ENCODE measurements around the gene ZCCHC24.
"Not testable (repeated sequence)": the region's sequence is repeated elsewhere in the genome, so short reads cannot be mapped to it uniquely, and the experiment has no call there.

The ZCCHC24 gene

DNA sequence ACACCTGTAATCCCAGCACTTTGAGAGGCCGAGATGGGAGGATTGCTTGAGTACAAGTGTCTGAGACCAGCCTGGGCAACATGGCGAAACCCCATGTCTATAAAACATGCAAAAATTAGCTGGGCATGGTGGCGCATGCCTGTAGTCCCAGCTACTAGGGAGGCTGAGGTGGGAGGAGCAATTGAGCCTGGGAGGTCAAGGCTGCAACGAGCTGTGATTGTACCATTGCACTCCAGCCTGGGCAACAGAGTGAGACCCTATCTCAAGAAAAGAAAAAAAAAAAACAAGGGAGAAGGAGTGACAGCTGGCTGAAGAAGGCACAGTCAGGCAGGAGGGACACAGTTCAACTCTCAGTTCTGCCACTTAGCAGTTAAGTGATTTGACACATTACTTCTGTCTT is 26.4 kb upstream of the ZCCHC24 start:
- no peak for DNase-seq

DNA sequence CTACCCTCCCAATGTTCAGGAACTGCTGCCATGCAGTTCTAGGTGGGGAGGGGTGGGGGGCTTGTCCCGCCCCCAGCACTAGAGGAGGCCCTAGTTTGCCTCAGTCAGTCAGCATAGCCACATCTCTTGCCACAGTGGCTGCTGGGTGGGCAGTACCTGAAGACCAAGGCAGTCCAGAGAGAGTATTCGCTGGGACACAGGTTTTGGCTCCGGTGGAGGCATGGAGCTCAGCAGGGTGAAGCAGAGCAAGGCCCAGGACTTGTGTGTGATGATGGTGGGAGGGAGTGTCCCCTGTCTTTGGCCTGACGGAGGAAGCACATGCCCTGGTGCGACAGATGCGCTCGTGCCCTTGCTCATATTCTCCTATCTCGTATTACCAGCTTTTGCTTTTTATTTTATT is 24.7 kb upstream of the ZCCHC24 start:
- no peak for DNase-seq

- DNase-seq, result no peak
Observed at GRCh38 chr10:79468841-79469585, 23.6 kb upstream of the ZCCHC24 start.

- no peak for DNase-seq
Observed at GRCh38 chr10:79468015-79468560, 22.7 kb upstream of the ZCCHC24 start.

- no peak for DNase-seq
Observed at GRCh38 chr10:79465341-79465740, 19.9 kb upstream of the ZCCHC24 start.

DNA sequence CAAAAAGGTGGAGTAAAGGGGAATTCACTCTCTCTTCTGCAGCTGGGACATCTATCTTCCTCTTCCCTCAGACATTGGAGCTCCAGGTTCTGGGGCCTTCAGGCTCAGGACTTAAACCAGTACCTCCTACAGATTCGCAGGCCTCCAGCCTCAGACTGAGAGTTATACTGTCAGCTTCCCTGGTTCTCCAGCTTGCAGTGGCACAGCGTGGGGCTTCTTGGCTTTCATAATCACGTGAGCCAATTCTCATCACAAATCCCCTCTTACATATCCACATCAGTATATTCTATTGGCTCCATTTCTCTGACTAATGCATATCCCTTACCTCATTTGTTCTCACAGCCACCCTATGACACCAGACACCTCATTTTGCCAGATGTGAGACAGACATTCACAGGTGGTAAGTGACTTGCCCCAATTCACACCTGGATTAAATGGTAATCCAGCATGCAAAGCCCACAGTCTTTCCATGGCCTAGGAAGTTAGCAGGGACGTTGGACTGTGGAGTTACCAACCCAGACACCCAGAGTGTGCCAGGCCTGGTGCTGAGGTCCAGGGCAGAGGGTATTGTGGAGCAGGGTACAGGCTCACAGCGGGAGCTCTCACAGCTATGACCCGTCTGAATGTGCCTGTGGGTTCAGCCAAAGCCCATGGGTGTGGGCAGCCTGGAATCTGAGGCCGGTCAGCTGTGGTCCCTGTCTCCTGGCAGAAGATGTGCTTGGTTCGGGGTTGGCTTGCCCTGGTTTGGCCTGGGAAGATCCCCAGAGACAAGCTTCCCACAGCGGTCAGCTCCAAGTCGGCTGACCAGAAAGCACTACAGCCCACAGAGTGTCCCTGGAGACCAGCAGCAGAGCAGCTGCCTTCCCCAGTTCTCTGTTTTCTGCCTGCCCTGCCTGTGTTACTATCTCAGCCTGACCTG is 18.4 kb upstream of the ZCCHC24 start:
- DNase-seq, result no peak

DNA sequence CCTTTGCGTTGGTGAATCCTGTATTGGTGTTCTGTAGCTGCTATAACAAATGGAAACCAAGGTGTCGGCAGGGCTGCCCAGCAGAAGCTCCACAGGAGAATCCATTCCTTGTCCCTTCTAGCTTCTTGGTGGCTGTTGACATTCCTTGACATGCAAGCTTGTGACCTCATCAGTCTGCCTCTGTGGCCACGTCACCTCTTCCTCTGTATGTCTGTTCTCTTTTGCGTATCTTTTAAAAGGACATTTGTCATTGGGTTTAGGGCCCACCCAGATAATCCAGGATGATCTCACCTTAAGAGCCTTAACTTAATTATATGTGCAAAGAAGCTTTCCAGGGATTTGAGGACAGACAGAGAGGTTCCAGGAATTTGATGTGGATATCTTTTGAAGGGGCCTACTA is 15.3 kb upstream of the ZCCHC24 start:
- DNase-seq, result no peak

- no peak for DNase-seq
Observed at GRCh38 chr10:79459243-79459642, 13.8 kb upstream of the ZCCHC24 start.

DNA sequence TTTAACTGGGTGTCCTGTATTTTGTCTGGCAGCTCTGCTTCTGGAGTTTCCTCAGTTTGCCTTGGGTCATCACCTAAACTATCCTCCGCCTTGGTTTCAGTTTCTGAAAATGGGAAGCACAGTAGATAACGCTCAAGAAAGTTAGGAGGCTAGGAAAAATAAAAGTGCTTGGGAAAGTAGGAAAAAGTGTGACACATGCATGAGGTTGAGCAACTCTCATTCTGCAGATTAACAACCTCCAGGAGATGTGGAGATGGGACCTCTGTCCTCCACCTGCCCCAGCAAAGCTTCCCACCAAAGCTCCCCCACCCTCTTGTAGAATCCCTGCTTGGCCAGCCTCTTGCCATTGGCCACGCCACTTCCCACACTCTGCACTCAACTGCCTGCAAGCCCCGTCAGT is 13.1 kb upstream of the ZCCHC24 start:
- no peak for DNase-seq

DNA sequence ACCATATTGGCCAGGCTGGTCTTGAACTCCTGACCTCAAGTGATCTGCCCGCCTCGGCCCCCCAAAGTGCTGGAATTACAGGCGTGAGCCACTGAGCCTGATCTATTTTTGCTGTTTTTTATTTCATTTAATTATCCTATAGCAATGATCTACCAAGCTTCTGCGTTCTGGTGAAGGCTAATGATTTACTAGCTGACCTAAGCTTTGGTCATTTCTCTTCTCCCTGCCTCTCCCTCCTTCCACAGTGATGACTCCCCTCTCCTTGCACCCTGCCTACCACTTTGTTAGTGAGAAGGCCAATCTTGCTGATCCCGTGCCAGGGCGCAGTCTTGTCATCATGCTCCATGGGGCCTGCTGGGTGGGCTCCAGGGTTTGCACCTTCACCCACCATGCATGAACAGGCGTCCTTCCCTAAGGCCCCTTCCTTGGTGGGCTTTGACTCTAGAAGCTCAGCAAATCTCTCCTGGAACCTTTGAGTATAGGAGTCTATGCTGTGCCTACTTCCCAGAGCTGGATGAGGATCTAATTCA is 11.9 kb upstream of the ZCCHC24 start:
- no peak for DNase-seq

DNA sequence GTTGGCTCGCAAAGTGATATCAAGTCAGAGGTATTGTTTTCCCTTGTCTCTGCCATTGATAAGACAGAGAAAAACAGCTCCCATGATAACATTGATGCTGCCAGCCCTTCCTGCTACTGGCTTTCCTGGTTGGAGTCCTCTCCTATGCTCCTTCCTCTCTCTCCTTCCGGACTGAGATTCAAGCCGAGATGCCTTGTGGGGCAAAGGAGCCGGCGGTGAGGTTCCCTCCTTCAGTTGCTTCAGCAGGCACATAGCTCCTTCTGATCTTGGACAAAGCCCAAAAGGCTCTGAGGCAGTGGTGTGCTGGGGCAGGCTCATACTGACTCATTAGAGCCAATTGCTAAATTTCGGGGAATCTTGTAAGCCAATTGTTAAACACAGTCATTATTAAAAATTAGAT is 8.8 kb upstream of the ZCCHC24 start:
- DNase-seq, result no peak

DNA sequence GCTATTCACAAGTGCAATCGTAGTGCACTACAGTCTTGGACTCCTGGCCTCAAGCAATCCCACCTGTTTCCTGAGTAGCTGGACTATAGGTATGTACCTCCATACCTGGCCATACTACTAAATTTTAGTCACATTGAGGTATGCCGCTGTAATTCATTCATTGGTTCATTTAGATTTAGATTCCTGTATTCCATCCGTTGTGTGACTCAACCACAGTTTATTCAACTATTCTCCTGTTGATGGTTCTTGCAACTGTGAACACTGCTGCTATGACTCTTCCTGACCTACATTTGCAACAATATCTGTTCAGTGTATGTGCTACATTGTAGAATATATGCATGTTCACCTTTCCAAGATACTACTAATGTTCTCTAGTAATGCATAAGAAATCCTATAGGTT is 8.0 kb upstream of the ZCCHC24 start:
- DNase-seq, result no peak

- DNase-seq, result no peak
Observed at GRCh38 chr10:79452174-79452611, 6.8 kb upstream of the ZCCHC24 start.

DNA sequence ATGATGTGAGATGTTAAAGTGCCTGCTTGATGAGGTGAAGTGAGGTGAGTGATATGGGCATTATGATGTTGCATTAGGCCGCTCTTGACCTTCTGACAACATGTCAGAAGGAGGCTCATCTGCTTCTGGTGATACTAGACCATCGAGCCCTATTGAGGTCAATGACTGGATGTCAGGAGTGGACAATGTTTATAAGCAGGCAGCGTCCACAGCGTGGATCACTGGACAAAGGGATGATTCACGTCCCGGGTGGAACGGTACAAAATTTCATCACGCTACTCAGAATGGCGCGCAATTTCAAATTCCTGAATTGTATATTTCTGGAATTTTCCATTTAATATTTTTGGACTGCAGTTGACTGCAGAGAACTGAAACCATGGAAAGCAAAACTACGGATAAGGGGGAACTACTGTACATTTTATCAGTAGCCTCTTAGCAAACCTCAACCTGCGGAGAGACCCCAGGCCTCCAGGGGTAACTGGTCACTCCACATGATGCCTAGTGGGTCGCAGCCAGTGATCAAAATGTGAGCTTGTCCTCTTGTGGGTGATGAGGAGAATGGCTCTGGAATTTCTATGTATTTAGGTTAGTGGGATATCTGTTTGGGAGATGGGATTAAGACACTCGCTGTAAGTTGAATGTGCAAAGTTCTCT is 5.7 kb upstream of the ZCCHC24 start:
- no peak for DNase-seq

DNA sequence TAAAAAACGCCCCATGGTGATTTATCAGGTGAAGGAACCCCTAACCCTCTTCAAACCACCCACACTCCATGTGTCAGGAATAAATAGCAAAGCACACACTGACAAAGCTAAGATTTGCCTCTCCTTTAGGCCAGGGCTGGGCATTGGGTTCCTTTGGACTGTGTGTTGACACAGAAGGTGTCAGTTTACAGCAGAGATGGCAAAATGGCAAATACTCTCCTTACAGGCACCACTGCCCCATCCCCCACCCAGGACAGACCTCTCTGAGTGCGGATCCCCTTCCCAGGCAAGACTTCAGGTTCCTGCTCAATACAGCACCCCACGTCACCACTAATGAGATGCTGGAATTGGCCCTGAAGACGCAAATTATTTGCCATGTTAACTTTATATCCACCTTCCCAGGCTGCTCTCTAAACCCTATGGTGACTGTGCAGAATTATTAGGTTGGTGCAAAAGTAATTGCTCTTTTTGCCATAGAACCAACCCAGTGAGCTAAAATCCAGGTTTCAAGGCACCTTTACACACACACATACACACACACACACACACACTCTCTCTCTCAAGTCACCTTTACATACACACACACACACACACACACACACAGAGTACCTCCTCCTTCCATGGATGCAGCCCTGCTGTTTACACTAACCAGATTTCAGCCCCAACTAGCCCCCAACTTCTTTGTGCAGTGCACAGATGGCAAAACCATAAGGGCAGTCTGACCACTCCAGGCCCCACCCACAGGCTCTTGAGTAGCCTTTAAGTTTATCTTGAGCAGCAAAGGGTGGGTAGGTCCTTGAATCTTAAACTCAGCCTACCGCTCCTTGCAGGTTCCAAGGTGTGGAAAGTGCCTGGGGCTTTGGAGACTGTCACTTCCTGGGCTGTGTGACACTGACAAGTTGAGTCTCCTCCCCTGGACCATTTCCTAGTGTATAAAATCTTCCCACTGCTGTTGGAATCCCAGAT is 4.0 kb upstream of the ZCCHC24 start:
- DNase-seq, result no peak

- DNase-seq, result no peak
Observed at GRCh38 chr10:79448732-79449049, 3.3 kb upstream of the ZCCHC24 start.

GRCh38 chr10:79447911-79448731 is 2.7 kb upstream of the ZCCHC24 start:
- DNase-seq, result no peak

DNA sequence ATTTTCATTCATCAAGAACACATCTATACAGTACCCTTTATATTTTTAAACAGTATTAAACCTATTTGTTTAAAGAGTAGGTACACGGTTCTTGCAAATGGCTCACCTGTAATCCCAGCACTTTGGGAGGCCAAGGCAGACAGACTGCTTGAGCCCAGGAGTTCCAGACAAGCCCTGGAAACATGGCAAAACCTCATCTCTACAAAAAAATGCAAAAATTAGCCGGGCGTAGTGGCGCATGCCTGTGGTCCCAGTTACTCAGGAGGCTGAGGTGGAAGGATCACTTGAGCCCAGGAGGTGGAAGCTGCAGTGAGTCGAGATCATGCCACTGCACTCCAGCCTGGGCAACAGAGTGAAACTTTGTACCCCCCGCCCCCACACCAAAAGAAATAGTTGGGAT is 1.8 kb upstream of the ZCCHC24 start:
- not testable (repeated sequence) for DNase-seq

- no peak for DNase-seq
Observed at GRCh38 chr10:79446758-79447084, 1.3 kb upstream of the ZCCHC24 start.

DNA sequence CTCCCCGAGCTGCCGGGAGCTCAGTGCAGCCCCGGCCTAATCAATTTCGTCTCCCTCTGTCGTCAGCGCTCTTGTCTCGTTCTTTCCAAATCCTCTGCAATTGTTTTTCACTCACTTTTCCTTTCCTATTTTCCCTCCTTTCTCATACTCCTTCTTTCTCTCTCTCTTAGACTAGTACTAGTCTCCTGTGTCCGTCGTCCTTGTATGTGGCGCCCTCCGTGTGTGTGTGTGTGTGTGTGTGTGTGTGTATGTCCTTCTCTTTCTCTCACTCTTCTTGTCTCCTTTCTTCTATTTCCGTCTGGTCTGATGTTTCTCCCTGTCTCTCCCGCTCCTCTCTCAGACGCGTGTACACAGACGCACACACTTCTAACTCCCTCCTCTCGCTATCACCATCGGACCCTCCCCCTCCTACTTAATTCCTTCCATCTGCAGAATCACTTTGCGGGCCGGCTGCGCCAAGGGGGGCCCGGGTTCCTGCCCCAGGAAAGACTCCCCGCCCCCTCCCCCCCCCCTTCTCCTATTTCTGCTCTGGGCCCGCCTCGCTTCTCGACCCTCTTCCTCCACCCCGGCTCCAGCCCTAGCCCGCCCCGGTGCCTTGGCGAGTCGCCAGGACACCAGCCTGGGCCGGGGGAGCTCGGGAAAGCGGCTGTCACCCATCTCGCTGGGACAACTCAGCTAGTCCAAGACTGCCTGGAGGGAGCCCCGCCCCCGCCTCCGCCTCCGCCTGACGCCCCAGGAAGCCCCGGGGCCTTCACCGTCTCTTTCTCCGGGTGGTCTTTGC is 743 bp upstream of the ZCCHC24 start:
- no peak for DNase-seq

Measured in NCI-H2029 treated with DMSO at 0.1 percent for 48 hours (cell line).